Natural killer cell (primary cell): Measurements from ENCODE around the gene PCED1A. TPM values are rescaled to one million over a fixed set of nuclear protein-coding genes. Genes with fewer than 3 reads are reported as not detected.

Experiments used
- ATAC-seq, 3 donors: fragments of 150-1000 bp in 2 of 3; fragments of 200-7000 bp in 1 of 3; cut with Tn5 transposase; 1 replicate in 1 of 3; 2 replicates in 2 of 3; pipeline ENCODE4 v1.10.0; 2021; ENCODE audit warnings: mild to moderate bottlenecking in 2 of 3, moderate library complexity in 2 of 3
- DNase-seq, 2 donors: peaks; one replicate each; pipeline versions ENCODE4 v3.0.0 to v3.0.0-alpha.2; 2013 to 2021; ENCODE audit warnings: mixed read lengths in 1 of 2
- H3K27ac ChIP-seq: one replicate; pipeline ENCODE4 v1.5.1; 2013; ENCODE audit warnings: mild to moderate bottlenecking, low read length
- H3K27me3 ChIP-seq: one replicate; pipeline ENCODE4 v1.6.1; 2013; ENCODE audit warnings: low read length; ENCODE audit not compliant: control insufficient read depth, insufficient read depth
- H3K36me3 ChIP-seq: one replicate; pipeline ENCODE4 v1.6.1; 2013; ENCODE audit warnings: low read length; ENCODE audit not compliant: control insufficient read depth, insufficient read depth
- H3K4me1 ChIP-seq: one replicate; pipeline ENCODE4 v1.6.1; 2013; ENCODE audit warnings: low read length; ENCODE audit not compliant: control insufficient read depth, insufficient read depth
- H3K4me3 ChIP-seq: one replicate; pipeline ENCODE4 v1.5.1; 2013; ENCODE audit warnings: low read length
- H3K9me3 ChIP-seq: one replicate; pipeline ENCODE4 v1.6.1; 2013; ENCODE audit warnings: low read length; ENCODE audit not compliant: control insufficient read depth, insufficient read depth
- H3K27ac Mint-ChIP-seq, 2 donors: one replicate each; pipeline ENCODE4 v1.8.0; 2022; ENCODE audit warnings: mild to moderate bottlenecking in 2 of 2, mixed read lengths in 2 of 2, moderate library complexity in 1 of 2
- H3K27me3 Mint-ChIP-seq, 2 donors: one replicate each; pipeline ENCODE4 v1.8.0; 2022; ENCODE audit warnings: low read depth in 2 of 2, mixed read lengths in 2 of 2
- H3K36me3 Mint-ChIP-seq: one replicate; pipeline ENCODE4 v1.8.0; 2022; ENCODE audit warnings: mixed read lengths
- H3K4me1 Mint-ChIP-seq, 2 donors: one replicate each; pipeline ENCODE4 v1.8.0; 2022; ENCODE audit warnings: mixed read lengths in 2 of 2
- H3K4me3 Mint-ChIP-seq: one replicate; pipeline ENCODE4 v1.8.0; 2022; ENCODE audit warnings: mild to moderate bottlenecking, moderate library complexity, mixed read lengths
- H3K9me3 Mint-ChIP-seq, 2 donors: one replicate each; pipeline ENCODE4 v1.8.0; 2022; ENCODE audit warnings: mixed read lengths in 2 of 2
- WGBS: methylation state at CpG from one replicate; pipeline ENCODE4 v1.1.7; 2013; ENCODE audit warnings: missing lambda C conversion rate; ENCODE audit not compliant: insufficient coverage; 5-methylcytosine and 5-hydroxymethylcytosine counted together
- intact Hi-C: fragments of 100-400 bp; cut with micrococcal nuclease; formaldehyde crosslinking; loops from one replicate; pipeline ENCODE4 v1.14.2; 2022
- total RNA-seq, 4 donors: library from RNA; stranded (reverse); fragments of 120-200 nt in 1 of 4; gene quantifications; one replicate each; pipeline versions ENCODE4 v1.2.3 to v1.2.4, GENCODE V29; 2013 to 2022
- TF ChIP-seq, protein P1 (sequence below): fragments of 200-600 bp; IDR thresholded peaks from one replicate; pipeline ENCODE4 v1.8.0; 2022; ENCODE audit warnings: antibody characterized with exemption

PCED1A gene
- total RNA-seq, 3 donors from 2014 or later (not counting 1 experiment from before 2014, with no cell fraction given), result 70.3 to 76.5 (median 71.1) TPM

DNA sequence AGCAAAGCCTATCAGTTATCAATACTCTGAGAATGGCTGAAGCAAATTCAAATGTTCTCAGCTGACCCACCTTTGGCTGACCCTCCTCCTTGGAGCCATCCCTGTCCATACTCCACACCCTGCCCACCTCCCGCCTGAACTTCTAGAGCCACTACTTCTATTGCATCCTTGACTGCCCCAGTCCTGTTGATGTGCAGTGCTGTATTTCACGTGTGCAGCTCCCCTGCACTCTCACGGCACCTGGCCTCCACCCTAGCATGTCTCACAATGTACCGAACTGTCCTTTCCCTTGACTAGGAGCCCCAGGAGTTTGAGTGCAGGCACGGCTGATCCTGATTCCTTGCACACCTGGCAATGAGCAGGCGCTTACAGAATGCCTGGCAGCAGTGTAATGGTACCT, 47.0 kb downstream of the PCED1A start:
- intact Hi-C loops, result no loop called here
- TF ChIP-seq, protein P1, sequence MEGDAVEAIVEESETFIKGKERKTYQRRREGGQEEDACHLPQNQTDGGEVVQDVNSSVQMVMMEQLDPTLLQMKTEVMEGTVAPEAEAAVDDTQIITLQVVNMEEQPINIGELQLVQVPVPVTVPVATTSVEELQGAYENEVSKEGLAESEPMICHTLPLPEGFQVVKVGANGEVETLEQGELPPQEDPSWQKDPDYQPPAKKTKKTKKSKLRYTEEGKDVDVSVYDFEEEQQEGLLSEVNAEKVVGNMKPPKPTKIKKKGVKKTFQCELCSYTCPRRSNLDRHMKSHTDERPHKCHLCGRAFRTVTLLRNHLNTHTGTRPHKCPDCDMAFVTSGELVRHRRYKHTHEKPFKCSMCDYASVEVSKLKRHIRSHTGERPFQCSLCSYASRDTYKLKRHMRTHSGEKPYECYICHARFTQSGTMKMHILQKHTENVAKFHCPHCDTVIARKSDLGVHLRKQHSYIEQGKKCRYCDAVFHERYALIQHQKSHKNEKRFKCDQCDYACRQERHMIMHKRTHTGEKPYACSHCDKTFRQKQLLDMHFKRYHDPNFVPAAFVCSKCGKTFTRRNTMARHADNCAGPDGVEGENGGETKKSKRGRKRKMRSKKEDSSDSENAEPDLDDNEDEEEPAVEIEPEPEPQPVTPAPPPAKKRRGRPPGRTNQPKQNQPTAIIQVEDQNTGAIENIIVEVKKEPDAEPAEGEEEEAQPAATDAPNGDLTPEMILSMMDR, result no peak
- Mint-ChIP-seq H3K27ac (no peak overlapping the region), H3K36me3 (no peaks in the 10 kb centered on the region), H3K27me3 (peaks cover 13% of the 10 kb centered on the region in 2 donors), H3K9me3 (no peaks in the 10 kb centered on the region), H3K4me1 (no peaks in the 10 kb centered on the region), H3K4me3 (no peak overlapping the region)
- Histone ChIP-seq H3K27me3 (no peaks in the 10 kb centered on the region), H3K4me1 (no peaks in the 10 kb centered on the region), H3K27ac (no peak overlapping the region), H3K9me3 (no peaks in the 10 kb centered on the region), H3K36me3 (no peaks in the 10 kb centered on the region), H3K4me3 (no peak overlapping the region)
- ATAC-seq (no peak), DNase-seq (no peak)
- WGBS, result 94% methylated on average over 6 of the region's 6 CpGs

Other genes with a start within 250 kb of the PCED1A start
- 100 to 1,000 TPM; 169 to 216 (median 214) TPM for gene NOP56, start 188.0 kb downstream of the PCED1A start, total RNA-seq
- gene IDH3B, start 176.4 kb downstream of the PCED1A start, total RNA-seq, result 100 to 1,000 TPM; 149 to 161 (median 153) TPM
- gene EBF4, start 147.9 kb downstream of the PCED1A start, total RNA-seq, result 10 to 100 TPM; 17.1 to 21.7 (median 20.4) TPM
- gene CPXM1, start 40.0 kb downstream of the PCED1A start, total RNA-seq, result 1 to 10 TPM in 2 of 3 donors, under 1 TPM in 1; 0.49 to 2.3 (median 1.5) TPM
- gene C20orf141, start 25.7 kb downstream of the PCED1A start, total RNA-seq, result not detected
- not detected for gene TMEM239, start 24.3 kb downstream of the PCED1A start, total RNA-seq
- gene VPS16, start 90 bp upstream of the PCED1A start, total RNA-seq, result 100 to 1,000 TPM; 108 to 118 (median 109) TPM
- 100 to 1,000 TPM; 125 to 172 (median 141) TPM for gene PTPRA, start 32.8 kb upstream of the PCED1A start, total RNA-seq
- 1 to 10 TPM in 1 of 3 donors, under 1 TPM in 2; 0.49 to 1.2 (median 0.68) TPM for gene GNRH2, start 203.0 kb upstream of the PCED1A start, total RNA-seq
- gene MRPS26, start 205.4 kb upstream of the PCED1A start, total RNA-seq, result 10 to 100 TPM; 17.5 to 21.3 (median 19.1) TPM
- not detected for gene OXT, start 231.0 kb upstream of the PCED1A start, total RNA-seq
- gene AVP, start 244.1 kb upstream of the PCED1A start, total RNA-seq, result not detected